OCI-LY1 (cell line): Measurements from ENCODE around the gene GAPDHS.

ENCODE experiments used
- H2AFZ ChIP-seq: fragments of 200-600 bp; sonication (generic), shearing (Covaris generic); 2 replicates; pipeline ENCODE4 v1.6.0; 2014; ENCODE audit warnings: antibody characterized with exemption, mild to moderate bottlenecking, low read length
- H3F3A ChIP-seq: fragments of 200-600 bp; sonication (generic), shearing (Covaris generic); 2 replicates; pipeline ENCODE4 v1.6.0; 2014; ENCODE audit warnings: mild to moderate bottlenecking, antibody characterized with exemption, low read length, moderate library complexity; ENCODE audit not compliant: insufficient read depth
- H3K27ac ChIP-seq: fragments of 200-600 bp; sonication (generic); 2 replicates; pipeline ENCODE4 v1.5.1; 2014; ENCODE audit warnings: low read length, mixed run types, mild to moderate bottlenecking, low read depth; ENCODE audit not compliant: poor library complexity, severe bottlenecking
- H3K27me3 ChIP-seq: fragments of 200-600 bp; sonication (generic); 2 replicates; pipeline ENCODE4 v1.6.0; 2014; ENCODE audit warnings: antibody characterized with exemption, mild to moderate bottlenecking, low read length, moderate library complexity; ENCODE audit not compliant: insufficient read depth
- H3K36me3 ChIP-seq: fragments of 200-600 bp; sonication (generic); 2 replicates; pipeline ENCODE4 v1.6.1; 2014; ENCODE audit warnings: mild to moderate bottlenecking, antibody characterized with exemption, low read length, moderate library complexity, mixed read lengths; ENCODE audit not compliant: insufficient read depth
- H3K4me1 ChIP-seq: fragments of 200-600 bp; sonication (generic); 2 replicates; pipeline ENCODE4 v1.5.1; 2014; ENCODE audit warnings: mild to moderate bottlenecking, low read length, moderate library complexity; ENCODE audit not compliant: insufficient read depth, severe bottlenecking
- H3K4me2 ChIP-seq: fragments of 200-600 bp; sonication (generic), shearing (Covaris generic); 2 replicates; pipeline ENCODE4 v1.6.1; 2014; ENCODE audit warnings: low read length
- H3K4me3 ChIP-seq: fragments of 200-600 bp; sonication (generic); 2 replicates; pipeline ENCODE4 v1.5.1; 2014; ENCODE audit warnings: low read length, low read depth, mild to moderate bottlenecking, mixed read lengths; ENCODE audit not compliant: poor library complexity, severe bottlenecking
- H3K79me2 ChIP-seq: fragments of 200-600 bp; shearing (Covaris generic); 2 replicates; pipeline ENCODE4 v1.6.1; 2016; ENCODE audit warnings: mixed run types, low read length, mixed read lengths; ENCODE audit not compliant: insufficient read depth
- H3K9ac ChIP-seq: fragments of 200-600 bp; sonication (generic), shearing (Covaris generic); 2 replicates; pipeline ENCODE4 v1.6.1; 2014; ENCODE audit warnings: mild to moderate bottlenecking, low read length, mixed read lengths
- H3K9me2 ChIP-seq: fragments of 200-600 bp; sonication (generic), shearing (Covaris generic); 2 replicates; pipeline ENCODE4 v1.6.1; 2014; ENCODE audit warnings: low read depth, mild to moderate bottlenecking, low read length, mixed read lengths
- H3K9me3 ChIP-seq: fragments of 200-600 bp; shearing (Covaris generic); 2 replicates; pipeline ENCODE4 v1.6.1; 2014; ENCODE audit warnings: low read length, mixed read lengths
- H4K20me1 ChIP-seq: fragments of 200-600 bp; sonication (generic), shearing (Covaris generic); 2 replicates; pipeline ENCODE4 v1.6.0; 2016; ENCODE audit warnings: mild to moderate bottlenecking, low read length; ENCODE audit not compliant: insufficient read depth
- EZH2 ChIP-seq: fragments of 200-600 bp; sonication (generic), shearing (Covaris generic); IDR thresholded peaks from 2 replicates; pipeline ENCODE4 v1.8.0; 2017; ENCODE audit warnings: borderline replicate concordance, mixed run types, mild to moderate bottlenecking, antibody characterized with exemption, low read length, moderate library complexity, mixed read lengths
- TF ChIP-seq, protein P1 (sequence below): fragments of 200-600 bp; sonication (generic), shearing (Covaris generic); IDR thresholded peaks from 2 replicates; pipeline ENCODE4 v1.5.1; 2017; ENCODE audit warnings: mild to moderate bottlenecking, antibody characterized with exemption, low read length, moderate library complexity, mixed read lengths

Gene GAPDHS

DNA sequence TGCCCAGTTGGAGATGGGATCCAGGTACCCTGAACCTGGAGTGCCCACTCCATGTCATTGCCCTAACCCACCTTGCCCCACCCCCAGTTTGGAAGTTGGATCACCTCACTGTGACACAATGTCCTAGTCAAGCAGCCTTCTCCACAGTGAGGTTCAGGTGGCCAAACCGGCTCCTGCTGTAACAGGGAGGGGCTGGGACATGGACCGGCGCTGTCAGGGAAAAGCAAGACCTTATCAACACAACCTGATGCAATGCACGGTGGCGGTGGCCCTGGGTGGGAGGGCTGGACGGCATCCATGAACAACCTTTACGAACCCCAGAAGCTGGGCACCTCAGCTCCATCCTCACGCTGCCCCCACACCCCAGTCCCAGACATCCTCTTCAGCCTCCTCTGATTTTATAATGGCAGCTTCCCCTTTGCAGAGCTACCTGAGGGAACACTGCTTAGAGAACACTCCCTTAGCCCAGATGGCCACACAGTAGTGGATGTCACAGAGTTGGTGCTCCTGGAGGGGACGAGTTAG lies 41.4 kb upstream of the GAPDHS start:
- no peaks in the 10 kb centered on the region for H3K9me2 ChIP-seq
- H3K4me3 ChIP-seq, result no peak overlapping the region
- no peak overlapping the region for H3K9ac ChIP-seq
- no peaks in the 10 kb centered on the region for H4K20me1 ChIP-seq
- no peaks in the 10 kb centered on the region for H3K36me3 ChIP-seq
- H3F3A ChIP-seq, result no peaks in the 10 kb centered on the region
- no peaks in the 10 kb centered on the region for H3K4me1 ChIP-seq
- H3K79me2 ChIP-seq, result no peaks in the 10 kb centered on the region
- H3K4me2 ChIP-seq, result no peak overlapping the region
- H2AFZ ChIP-seq, result no peak overlapping the region
- peaks cover 13% of the 10 kb centered on the region for H3K27me3 ChIP-seq
- H3K9me3 ChIP-seq, result no peaks in the 10 kb centered on the region
- TF ChIP-seq, protein P1, sequence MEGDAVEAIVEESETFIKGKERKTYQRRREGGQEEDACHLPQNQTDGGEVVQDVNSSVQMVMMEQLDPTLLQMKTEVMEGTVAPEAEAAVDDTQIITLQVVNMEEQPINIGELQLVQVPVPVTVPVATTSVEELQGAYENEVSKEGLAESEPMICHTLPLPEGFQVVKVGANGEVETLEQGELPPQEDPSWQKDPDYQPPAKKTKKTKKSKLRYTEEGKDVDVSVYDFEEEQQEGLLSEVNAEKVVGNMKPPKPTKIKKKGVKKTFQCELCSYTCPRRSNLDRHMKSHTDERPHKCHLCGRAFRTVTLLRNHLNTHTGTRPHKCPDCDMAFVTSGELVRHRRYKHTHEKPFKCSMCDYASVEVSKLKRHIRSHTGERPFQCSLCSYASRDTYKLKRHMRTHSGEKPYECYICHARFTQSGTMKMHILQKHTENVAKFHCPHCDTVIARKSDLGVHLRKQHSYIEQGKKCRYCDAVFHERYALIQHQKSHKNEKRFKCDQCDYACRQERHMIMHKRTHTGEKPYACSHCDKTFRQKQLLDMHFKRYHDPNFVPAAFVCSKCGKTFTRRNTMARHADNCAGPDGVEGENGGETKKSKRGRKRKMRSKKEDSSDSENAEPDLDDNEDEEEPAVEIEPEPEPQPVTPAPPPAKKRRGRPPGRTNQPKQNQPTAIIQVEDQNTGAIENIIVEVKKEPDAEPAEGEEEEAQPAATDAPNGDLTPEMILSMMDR, result no peak
- TF ChIP-seq EZH2, result no peak
- H3K27ac ChIP-seq, result no peak overlapping the region

DNA sequence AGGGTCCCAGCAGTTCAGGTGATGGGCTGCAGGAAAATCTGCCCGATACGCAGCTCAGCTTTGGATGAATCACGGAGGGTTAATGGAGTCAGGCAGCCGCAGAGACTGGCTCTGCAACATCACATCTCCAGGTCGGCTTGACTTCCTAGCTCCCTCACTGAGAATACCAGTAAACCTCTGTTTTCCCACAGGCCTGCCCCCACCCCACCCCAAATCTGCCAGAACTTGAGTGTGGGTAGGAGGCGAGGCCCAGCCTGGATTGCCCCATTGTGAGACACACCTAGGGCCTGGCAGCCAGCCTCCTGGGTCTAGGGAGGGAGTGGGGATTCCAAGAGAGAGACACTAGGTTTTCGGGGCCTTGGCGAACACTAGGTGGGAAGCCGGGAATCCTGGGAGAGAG lies 39.3 kb upstream of the GAPDHS start:
- Histone ChIP-seq H3K4me2 (no peak overlapping the region), H3K79me2 (no peaks in the 10 kb centered on the region), H3K27me3 (peaks cover 21% of the 10 kb centered on the region), H3K36me3 (no peaks in the 10 kb centered on the region), H4K20me1 (no peaks in the 10 kb centered on the region), H3K4me3 (no peak overlapping the region), H2AFZ (no peak overlapping the region), H3F3A (no peaks in the 10 kb centered on the region), H3K9me2 (no peaks in the 10 kb centered on the region), H3K9ac (no peak overlapping the region), H3K9me3 (no peaks in the 10 kb centered on the region), H3K4me1 (no peaks in the 10 kb centered on the region), H3K27ac (no peak overlapping the region)
- TF ChIP-seq, protein P1, result no peak
- no peak for TF ChIP-seq EZH2

DNA sequence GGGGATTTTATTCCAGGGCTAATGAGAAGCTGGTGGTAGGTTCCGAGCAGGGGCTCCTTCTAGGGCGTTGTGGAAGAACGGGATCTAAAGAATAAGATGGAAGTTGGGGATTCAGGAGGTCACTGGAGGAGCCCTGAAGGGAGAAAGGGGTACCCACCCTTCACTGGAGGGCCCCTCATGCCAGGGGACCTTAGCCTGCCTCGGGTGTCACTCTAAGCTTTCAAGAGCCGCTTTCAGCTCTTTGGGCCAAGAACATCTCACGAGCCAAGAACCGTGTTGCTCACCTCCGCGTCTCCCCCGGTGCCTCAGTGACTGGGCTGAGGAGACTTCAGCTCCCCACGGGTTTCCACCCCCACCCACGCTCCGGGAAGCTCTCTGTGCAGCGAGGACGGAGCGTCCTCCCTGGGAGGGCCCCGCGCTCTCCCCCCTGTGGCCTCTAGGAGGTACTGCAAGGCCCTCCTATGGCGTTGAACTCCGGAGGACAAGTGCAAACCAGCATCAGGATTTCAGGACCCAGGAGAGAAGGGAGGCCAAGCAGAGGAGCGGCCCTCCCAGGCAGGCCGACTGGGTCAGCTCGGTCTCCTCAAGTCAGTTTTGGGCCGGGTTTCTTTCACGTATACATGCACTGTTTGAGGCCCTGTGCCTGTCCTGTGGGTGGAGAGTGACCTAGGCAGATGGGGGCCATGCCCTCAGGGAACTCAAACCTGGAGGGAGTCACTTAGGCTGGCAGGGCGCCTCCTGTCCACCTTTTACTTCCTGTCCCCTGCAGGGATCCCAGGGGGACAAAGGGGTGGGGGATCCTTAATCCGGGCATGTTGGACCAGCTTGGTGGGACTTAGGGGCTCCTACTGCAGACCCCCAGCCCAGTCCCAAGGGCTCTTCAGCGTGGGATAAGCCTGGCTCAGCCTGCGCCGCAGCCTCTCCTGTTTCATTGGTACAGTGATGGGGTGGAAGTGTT lies 37.9 kb upstream of the GAPDHS start:
- H3K4me1 ChIP-seq, result no peaks in the 10 kb centered on the region
- no peaks in the 10 kb centered on the region for H4K20me1 ChIP-seq
- TF ChIP-seq EZH2, result no peak
- TF ChIP-seq, protein P1, result peak; percentile 87
- H3K36me3 ChIP-seq, result no peaks in the 10 kb centered on the region
- no peaks in the 10 kb centered on the region for H3F3A ChIP-seq
- no peaks in the 10 kb centered on the region for H3K79me2 ChIP-seq
- H3K4me2 ChIP-seq, result no peak overlapping the region
- H3K27me3 ChIP-seq, result peaks cover 21% of the 10 kb centered on the region
- H3K9ac ChIP-seq, result no peak overlapping the region
- H2AFZ ChIP-seq, result no peak overlapping the region
- H3K4me3 ChIP-seq, result no peak overlapping the region
- no peaks in the 10 kb centered on the region for H3K9me2 ChIP-seq
- H3K9me3 ChIP-seq, result no peaks in the 10 kb centered on the region
- no peak overlapping the region for H3K27ac ChIP-seq
